Retinal pigment epithelial cell (primary cell): ENCODE data around the gene EGLN3.

Source experiments
- DNase-seq: peaks from one replicate; pipeline ENCODE4 v3.0.0-alpha.2; 2010; ENCODE audit warnings: low read depth
- H3K4me3 ChIP-seq: 2 replicates; pipeline ENCODE4 v1.5.1; 2011; ENCODE audit warnings: mild to moderate bottlenecking, low read length, control low read depth, moderate library complexity
- TF ChIP-seq, protein P1 (sequence below): conservative IDR thresholded peaks from 2 replicates; pipeline ENCODE4 v1.5.1; 2011; ENCODE audit warnings: low read depth, low read length, control low read depth, inconsistent platforms

The EGLN3 gene

DNA sequence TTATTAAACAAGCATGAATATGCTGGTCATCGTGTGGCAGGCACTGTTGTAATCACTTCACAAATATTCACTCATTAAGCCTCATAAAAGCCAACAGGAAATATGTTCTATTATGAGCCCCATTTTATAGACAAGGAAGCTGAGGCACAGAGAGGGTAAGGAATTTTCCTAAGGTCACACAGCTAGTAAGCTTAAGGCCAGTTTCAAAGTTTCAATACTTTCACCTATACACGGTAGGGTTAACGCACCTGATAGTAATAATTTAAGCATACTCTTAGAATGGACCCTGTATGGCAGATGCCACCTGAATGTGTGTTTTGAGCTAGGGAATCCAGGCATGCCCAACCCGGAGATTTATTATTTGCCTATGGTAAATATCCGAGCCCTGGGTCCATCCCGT, 39.8 kb downstream of the EGLN3 start:
- no peak overlapping the region for H3K4me3 ChIP-seq
- no peak for DNase-seq
- TF ChIP-seq, protein P1, sequence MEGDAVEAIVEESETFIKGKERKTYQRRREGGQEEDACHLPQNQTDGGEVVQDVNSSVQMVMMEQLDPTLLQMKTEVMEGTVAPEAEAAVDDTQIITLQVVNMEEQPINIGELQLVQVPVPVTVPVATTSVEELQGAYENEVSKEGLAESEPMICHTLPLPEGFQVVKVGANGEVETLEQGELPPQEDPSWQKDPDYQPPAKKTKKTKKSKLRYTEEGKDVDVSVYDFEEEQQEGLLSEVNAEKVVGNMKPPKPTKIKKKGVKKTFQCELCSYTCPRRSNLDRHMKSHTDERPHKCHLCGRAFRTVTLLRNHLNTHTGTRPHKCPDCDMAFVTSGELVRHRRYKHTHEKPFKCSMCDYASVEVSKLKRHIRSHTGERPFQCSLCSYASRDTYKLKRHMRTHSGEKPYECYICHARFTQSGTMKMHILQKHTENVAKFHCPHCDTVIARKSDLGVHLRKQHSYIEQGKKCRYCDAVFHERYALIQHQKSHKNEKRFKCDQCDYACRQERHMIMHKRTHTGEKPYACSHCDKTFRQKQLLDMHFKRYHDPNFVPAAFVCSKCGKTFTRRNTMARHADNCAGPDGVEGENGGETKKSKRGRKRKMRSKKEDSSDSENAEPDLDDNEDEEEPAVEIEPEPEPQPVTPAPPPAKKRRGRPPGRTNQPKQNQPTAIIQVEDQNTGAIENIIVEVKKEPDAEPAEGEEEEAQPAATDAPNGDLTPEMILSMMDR: no peak

- no peak overlapping the region for H3K4me3 ChIP-seq
These were observed 40.4 kb downstream of the EGLN3 start for GRCh38 chr14:33910435-33910834.

GRCh38 chr14:33909380-33910084, 41.3 kb downstream of the EGLN3 start:
- DNase-seq: no peak
- TF ChIP-seq, protein P1: no peak

More at GRCh38 chr14:33910435-33910834, 40.4 kb downstream of the EGLN3 start:
- DNase-seq: no peak
- TF ChIP-seq, protein P1: no peak

GRCh38 chr14:33908540-33909223, 42.2 kb downstream of the EGLN3 start:
- no peak overlapping the region for H3K4me3 ChIP-seq
- TF ChIP-seq, protein P1: no peak
- no peak for DNase-seq

More at GRCh38 chr14:33909380-33910084, 41.3 kb downstream of the EGLN3 start:
- no peak overlapping the region for H3K4me3 ChIP-seq

DNA sequence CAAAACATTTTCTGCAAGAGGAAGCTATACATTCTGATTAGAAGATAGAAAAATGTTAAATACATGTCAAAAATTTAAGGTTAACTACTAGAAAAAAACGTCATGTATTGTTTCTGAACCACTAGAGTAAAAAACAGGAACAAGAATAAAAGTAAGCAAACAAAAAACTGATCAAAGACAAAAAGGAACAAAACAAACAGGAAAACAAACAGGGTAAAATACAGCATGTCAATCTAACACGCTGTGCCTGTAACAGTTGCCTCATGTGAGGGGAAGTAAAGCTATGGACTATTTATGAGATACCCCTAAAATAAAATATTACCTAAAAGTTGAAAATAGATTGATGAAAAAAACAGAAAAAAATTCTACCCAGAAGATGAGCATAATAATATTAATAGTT, 43.9 kb downstream of the EGLN3 start:
- TF ChIP-seq, protein P1: no peak
- DNase-seq: no peak
- H3K4me3 ChIP-seq: no peak overlapping the region

DNA sequence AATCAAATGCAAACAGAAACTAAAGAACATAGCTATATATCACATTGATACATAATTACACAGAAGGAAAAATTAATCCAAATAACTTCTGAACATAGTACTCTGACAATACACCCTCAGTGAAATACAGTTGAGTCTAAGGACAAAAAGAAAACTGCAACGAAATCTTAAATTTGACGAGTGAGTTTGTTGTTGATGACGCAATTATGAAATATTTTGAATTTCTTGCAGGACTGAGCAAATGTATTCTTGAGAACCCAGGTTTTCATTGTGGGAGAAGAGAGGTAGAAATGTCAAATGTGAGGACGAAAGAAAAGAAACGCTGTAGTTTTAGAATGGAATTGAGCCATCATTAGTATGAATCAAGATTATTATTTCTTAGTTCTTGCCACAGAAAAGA, 46.3 kb downstream of the EGLN3 start:
- no peak for DNase-seq
- TF ChIP-seq, protein P1: no peak
- no peak overlapping the region for H3K4me3 ChIP-seq

DNA sequence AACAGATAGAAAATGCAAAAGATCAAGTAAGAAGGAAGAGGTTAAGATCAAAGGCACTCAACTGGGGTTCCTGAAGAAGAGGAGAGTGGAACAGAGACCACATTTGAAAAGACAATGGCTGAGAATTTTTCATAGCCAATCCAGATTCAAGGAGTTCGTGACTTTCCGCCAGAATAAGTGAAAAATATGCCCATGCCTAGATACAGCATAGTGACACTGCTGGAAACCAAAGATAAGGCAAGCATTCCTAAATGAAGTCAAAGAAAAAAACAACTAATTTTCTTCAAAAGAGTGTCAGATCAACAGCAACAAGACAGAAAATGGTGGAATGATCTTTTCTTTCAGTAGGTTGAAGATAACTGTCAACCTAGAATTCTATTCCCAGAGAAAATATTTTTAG, 47.5 kb downstream of the EGLN3 start:
- no peak overlapping the region for H3K4me3 ChIP-seq
- TF ChIP-seq, protein P1: no peak
- no peak for DNase-seq
